WI38 (cell line): ENCODE measurements around the gene SYT13.

Experiments
- H3K4me3 ChIP-seq: 2 replicates; pipeline ENCODE4 v1.5.1; 2011; ENCODE audit warnings: low read depth, mild to moderate bottlenecking, control low read depth, low read length
- TF ChIP-seq, protein P1 (sequence below): IDR thresholded peaks from 2 replicates; pipeline ENCODE4 v1.5.1; 2012; ENCODE audit warnings: low read depth, mild to moderate bottlenecking, control low read depth, low read length

The SYT13 gene

DNA sequence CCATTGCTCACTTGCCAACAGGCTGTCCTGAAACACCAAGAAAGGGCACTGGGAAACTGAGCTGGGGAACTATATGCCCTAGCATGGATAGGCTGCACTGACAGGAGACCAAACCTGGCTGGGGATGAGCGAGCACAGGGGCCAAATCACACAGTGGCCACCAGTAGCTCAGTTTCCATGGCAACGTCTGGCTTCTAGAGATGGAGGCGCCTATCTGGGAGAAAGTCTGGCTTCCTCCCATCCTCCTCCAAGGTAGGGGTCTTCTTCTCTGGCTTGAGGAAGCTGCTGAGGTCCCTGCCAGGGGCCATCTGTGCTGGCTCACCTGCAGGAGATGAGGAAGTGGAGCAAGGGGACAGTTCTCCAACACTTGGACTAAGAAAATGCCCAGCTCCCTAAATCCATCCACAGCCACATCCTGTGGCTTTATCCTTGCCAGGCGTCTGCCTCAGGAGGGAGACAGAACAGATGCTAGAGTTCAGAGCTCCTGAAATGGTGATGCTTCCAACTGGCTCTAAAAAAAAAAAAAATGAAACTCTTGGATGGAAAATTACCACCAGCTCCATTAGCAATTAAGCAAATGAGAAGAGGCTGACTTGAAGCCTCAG, 48.3 kb downstream of the SYT13 start:
- TF ChIP-seq, protein P1, sequence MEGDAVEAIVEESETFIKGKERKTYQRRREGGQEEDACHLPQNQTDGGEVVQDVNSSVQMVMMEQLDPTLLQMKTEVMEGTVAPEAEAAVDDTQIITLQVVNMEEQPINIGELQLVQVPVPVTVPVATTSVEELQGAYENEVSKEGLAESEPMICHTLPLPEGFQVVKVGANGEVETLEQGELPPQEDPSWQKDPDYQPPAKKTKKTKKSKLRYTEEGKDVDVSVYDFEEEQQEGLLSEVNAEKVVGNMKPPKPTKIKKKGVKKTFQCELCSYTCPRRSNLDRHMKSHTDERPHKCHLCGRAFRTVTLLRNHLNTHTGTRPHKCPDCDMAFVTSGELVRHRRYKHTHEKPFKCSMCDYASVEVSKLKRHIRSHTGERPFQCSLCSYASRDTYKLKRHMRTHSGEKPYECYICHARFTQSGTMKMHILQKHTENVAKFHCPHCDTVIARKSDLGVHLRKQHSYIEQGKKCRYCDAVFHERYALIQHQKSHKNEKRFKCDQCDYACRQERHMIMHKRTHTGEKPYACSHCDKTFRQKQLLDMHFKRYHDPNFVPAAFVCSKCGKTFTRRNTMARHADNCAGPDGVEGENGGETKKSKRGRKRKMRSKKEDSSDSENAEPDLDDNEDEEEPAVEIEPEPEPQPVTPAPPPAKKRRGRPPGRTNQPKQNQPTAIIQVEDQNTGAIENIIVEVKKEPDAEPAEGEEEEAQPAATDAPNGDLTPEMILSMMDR = no peak
- no peak overlapping the region for H3K4me3 ChIP-seq

DNA sequence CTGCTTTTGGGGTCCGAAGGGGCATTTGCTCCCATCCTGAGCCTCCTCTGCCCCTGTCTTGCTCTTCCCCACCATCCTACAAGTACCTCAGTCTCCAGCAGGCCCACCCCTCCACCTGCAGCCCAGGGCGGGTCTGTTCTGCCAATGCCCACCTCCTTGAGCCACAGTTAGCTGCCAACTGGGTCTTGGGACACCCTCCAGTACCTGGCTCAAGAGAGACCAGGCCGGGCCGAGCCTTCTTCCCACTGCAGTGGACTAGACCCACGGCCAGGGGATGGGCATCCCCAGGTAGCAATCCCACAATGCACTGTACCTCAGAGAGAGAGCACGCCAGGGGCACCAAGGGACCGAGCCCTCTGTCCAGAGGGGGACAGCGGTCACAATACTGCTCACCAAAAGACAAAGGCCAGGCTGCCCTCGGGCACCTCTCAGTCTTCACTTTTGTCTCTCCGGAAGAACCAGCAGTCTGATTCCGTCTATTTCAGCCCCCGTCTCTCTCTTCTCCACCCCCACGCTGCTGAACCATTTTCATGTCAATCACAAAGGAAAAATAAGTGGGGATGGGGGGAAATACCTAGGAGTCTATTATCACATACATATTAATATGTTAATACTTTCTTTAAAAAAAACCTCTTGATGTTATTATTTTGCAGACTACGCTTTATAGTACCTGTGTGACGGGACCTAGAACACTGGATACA, 51.7 kb downstream of the SYT13 start:
- TF ChIP-seq, protein P1 = no peak
- H3K4me3 ChIP-seq = no peak overlapping the region

DNA sequence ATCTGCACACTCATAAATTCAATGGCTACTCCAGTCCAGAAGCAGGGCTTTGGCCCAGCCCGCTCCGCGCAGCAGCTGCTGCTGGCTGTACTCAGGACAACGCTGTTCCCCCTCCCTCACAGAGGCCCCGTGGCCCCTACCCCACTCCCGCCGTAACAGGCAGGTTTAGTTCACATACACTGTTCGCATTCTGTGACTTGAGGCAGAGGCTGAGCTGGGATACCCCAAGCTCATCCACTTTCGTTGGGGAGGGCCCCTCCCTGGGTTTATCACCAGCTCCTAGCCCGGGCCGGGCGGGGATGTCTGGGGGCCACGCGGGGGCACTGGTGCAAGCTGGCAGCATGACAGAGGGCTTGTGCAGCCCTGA, 52.4 kb downstream of the SYT13 start:
- H3K4me3 ChIP-seq = no peak overlapping the region
- TF ChIP-seq, protein P1 = no peak

DNA sequence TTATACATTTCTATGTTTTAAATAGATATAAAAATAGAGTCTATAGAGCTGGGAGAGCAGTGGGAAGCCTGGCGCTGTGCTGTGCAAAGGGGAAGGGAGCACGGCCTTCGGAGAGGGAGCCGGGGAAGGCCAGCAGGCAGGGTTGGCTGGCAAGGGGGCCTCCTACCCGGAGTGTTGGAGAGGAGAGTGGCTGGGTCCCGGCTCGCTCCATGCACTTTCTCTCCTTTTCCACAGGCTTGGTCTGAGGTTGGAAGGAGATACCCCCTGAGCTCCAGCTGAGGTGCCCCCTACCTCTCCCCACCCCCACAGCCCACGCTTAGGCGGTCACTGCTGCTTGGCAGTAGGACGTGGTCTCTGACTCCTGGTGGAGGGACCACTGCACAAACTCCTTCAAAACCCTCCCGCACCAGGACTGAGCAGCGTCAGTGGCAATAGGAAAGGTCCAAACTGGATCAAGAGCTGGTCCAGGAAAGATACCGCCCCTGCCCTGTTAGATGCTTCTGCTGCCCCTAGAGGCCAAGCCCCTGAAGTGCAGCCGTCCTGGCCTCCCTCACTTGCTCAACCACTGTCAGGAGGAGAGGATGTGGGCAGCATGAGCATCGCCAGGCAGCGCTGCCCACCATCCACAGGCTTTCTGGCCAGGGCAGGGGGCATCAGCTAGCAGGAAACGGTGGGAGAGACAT, 52.9 kb downstream of the SYT13 start:
- TF ChIP-seq, protein P1 = peak; percentile 81
- H3K4me3 ChIP-seq = no peak overlapping the region

DNA sequence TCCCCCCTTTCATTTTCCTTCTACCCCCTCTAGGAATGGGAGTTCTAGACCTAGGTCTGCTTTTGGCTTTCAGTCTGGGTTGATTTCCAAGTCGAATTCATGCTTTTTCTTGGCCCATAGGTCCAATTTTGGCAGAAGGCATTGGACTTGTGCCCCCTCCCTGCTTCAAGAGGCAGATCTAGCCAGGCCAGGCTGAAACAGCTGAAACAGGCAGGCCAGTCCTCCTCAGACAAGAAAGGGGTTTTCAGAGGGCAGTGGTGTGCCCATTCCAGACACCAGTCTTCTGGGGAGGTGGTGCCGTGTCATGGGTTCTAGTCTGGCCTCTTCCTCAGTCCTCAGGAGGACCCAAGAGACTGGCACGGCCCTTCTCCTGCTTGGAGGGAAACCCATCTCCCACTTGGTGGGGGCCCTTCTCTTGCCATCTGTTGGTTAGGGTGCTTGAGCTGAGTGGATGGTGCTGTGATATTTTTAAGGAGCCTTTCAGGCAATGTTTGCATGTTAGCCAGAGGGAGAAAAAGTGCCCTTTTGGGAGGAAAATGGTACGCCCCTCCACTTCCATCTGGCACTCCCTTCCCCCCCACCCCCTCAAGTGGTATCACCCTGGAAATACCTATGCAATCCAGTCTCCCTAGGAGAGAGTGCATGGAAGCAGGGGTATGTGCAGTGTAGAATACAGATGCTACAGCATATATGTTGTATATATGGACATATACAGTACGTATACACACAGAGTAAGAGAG, 53.6 kb downstream of the SYT13 start:
- H3K4me3 ChIP-seq = no peak overlapping the region
- TF ChIP-seq, protein P1 = no peak

DNA sequence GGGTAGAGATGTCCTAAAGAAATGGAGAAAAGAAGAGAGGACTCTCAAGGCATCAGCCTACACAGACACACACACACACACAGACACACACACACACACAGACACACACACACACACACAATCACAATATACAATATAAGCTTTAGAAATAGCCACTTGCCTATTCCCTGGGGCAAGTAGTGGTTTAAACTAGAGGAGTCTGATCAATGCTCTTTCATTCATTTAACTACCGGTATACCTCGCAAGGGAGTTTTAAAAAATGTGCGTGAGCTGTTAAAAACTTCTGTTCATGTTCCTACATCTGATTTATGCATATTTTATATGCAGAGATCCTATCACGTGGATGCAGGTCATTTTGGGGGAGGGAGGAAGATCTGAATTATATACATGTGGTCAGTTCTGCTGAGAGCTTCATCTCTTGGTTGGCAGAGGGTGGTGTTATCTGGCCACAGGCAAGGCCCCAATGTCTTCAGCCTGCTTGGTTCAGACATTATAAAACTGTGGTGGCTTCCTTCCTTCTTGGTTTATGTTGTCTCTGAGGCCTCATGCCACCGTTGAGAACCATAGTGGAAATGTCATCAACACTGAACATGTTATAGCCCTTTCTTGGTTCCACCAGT, 56.6 kb downstream of the SYT13 start:
- no peak overlapping the region for H3K4me3 ChIP-seq
- TF ChIP-seq, protein P1 = no peak
